CD4-positive, alpha-beta T cell treated with Interleukin-17A for 4 hours (primary cell): Measurements from ENCODE around the gene TTC23.
"Not testable (repeated sequence)": the region's sequence is repeated elsewhere in the genome, so short reads cannot be mapped to it uniquely, and the experiment has no call there.

Source experiments
- DNase-seq: peaks from one replicate; pipeline ENCODE4 v3.0.0-alpha.2; 2020; ENCODE audit warnings: mixed read lengths

The TTC23 gene

GRCh38 chr15:99248000-99248715 lies 1.2 kb downstream of the TTC23 start:
- DNase-seq, result no peak

- DNase-seq, result no peak
Observed at GRCh38 chr15:99247062-99247461, 2.3 kb downstream of the TTC23 start.

DNA sequence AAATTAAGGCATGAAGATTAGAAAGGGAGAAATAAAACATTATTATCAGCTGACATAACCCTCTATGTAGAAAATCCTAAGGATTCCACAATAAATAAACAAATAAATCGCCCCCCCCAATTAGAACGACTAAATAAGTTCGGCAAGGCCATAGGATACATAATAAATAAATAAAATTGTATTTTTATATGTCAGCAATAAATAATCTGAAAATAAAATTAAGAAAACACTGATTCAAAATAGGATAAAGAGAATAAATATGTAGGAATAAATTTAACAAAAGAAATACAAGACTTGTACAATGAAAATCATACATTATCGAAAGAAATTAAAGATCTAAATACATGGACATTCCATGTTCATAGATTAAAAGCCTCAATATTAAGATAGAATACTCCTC lies 5.1 kb downstream of the TTC23 start:
- no peak for DNase-seq

DNA sequence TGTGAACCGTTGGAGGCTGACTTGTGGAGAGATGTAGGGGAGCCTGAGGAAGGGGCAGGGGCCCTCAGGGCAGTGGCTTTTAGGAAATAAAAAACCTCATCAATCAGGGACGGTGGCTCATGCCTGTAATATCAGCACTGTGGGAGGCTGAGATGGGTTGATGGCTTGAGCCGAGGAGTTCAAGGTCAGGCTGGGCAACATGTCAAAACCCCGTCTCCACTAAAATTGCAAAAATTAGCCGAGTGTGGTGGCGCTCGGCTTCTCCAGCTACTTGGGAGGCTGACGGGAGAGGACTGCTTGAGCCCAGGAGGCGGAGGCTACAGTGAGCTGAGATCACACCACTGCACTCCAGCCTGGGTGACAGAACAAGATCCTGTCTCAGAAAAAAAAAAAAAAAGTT lies 7.6 kb downstream of the TTC23 start:
- no peak for DNase-seq

DNA sequence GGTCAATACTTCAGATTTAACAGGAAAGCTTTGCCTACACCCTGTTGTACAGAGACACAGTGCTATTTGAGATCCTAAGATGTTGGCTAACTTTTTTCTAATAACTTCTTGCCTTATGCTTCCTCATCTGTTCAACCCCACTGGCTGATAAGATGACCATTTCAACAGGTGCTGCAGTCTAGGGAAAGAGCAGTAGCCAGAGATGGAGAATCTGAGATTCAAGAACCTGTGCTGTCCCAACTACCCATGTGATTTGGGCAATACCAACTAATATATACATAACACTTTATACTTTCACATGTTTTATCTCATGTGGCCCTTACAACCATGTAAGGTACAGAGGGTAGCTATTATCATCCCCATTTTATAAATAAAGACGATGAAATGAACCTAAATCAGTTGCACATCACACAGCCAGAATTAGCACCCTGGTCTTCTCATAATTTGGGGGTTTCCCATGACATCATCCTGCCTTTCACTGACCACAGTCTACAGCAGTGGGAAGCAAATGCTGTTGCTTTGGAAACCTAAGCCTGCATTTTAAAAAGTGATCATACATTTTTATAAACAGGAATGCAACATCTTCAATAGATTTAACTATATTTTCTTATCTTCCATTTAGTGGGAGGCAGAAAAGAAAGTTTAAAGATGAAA lies 9.7 kb downstream of the TTC23 start:
- DNase-seq, result no peak

DNA sequence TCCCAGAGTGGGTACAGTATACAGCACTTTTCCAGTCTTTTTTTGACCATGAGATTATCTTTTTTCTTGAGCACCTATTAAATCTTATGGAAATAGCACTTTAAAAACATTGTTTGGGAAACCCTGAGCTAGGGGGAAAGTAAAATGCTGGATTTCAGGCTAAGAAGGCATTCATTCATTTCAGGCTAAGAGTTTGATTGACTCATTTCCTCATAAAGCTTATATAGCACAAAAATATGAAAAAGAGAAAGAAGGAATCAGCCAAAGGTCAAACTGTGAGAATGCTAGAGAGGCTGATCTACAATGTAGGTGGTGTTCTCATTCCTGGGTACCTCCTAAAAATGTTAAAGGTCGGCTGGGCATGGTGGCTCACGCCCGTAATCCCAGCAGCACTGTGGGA lies 10.5 kb downstream of the TTC23 start:
- no peak for DNase-seq

- not testable (repeated sequence) for DNase-seq
Observed at GRCh38 chr15:99234160-99234559, 15.2 kb downstream of the TTC23 start.

- no peak for DNase-seq
Observed at GRCh38 chr15:99232740-99233139, 16.6 kb downstream of the TTC23 start.

DNA sequence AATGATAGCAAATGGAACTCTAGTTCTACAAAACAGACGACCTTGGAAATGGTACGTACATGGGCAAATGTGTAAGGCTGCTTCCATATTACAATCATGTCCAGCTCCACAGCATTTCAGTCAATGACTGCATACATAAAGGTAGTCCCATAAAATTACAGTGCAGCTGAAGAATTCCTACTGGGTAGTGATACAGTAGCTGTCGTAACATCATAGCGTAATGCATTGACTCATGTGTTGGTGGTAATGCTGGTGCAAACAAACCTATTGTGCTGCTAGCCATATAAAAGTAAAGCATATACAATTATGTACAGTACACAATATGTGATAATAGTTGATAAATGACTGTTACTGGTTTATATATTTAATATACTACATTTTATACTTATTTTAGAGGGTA lies 18.5 kb downstream of the TTC23 start:
- DNase-seq, result no peak

- no peak for DNase-seq
Observed at GRCh38 chr15:99228120-99228770, 21.1 kb downstream of the TTC23 start.

DNA sequence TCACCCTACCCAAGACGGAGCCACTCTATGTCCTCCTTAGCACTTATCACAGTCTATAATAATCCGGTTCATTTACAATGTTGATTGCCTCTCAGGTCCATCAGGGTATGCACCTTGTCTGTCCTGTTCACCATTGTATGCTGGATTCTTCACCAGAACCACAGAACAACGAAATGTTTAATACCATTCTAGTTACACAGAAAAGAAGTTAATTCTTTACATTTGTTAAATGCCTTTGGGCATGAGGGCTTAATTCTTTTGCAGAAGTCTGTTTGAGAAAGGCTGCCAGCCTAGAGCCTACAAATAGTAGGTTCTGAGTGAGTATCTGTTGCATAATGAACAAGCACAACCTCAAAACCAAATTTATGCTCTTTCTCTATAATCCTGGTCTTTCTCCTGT lies 22.6 kb downstream of the TTC23 start:
- no peak for DNase-seq

- DNase-seq, result no peak
Observed at GRCh38 chr15:99224372-99225214, 24.8 kb downstream of the TTC23 start.

- peak; percentile 63 for DNase-seq
Observed at GRCh38 chr15:99213187-99213811, 36.1 kb downstream of the TTC23 start.

DNA sequence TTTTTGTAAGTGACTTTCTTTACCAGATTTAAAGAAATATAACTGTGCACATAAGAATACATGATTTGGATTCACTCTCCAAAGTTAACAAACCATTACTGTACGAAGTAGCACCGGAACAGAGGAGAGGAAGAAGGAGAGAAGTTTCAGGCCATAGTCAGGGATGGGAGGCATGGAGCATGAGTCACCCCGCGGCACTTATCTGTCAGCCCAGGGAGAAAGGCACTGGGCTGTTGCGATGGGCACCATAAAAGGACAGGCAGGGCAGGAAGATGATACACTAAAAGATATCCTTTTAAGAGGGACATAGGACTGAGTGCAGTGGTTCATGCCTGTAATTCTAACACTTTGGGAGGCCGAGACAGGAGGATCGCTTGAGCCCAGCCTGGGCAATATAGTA lies 37.0 kb downstream of the TTC23 start:
- DNase-seq, result no peak

DNA sequence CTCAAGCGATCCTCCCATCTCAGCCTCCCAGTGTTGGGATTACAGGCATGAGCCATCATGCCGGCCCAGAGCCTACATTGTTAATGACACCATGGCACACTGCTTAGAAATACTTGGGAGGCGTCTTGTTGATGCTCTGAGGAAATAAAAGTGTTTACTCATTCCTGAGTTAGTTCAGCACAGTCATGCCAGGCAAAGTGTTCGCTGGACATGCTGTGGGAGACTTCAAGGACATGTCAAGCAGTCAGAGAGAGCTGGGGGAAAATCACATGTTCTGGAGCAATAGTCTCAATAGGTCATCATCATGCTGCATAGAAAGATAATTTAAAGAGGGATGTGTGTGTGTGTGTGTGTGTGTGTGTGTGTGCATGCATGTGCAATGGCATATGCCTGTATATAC lies 37.5 kb downstream of the TTC23 start:
- no peak for DNase-seq

DNA sequence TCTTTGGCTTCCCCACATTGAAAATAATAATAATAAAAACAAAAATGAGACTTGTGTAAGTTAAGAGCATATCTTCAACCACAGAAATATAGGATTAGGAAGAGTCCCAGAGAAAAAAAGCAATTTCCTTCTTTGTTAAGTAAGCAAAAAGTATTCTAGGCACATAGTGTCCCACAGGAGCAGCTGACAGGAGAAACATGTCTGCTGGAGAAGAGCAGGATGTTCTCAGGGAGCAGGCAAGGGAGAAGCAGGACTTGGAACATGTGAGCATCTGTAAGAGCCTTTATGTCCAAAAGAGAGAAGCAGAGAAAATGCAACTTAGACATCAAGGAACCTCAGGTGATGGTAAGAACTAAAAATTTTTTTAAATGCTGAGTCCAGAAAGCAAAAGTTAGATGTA lies 39.0 kb downstream of the TTC23 start:
- no peak for DNase-seq

DNA sequence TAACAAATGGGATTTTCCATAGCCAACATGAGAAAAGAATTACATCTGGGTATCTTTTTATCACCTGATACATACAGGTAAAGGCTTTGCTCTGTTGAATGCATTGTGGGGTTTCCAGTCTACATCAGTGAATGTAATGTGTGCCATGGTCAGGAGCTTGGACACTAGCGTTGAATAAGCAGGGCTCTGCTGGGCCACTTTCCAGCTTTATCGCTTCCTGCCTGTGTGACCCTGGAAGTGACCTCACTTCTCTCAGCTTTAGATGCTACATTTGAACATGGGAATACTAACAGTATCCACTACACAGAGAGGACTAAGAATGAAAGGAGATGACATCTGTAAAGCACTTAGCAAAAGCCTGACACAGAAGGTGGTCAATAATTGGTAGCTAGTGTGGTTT lies 40.1 kb downstream of the TTC23 start:
- DNase-seq, result no peak

DNA sequence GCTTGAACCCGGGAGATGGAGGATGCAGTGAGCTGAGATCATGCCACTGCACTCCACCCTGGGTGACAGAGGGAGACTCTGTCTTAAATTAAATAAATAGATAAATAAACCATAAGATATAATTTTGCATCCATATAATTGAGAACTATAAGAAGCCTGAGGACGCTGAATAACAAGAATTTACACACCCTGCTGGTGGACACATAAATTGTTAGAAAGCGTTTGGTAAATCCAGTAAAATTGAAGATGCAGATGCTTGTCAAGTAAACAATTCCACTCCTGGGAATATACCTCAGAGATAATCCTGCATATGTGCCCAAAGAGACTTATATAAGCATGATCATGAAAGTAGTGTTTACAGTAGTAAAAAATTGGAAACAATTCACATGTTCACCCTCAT lies 41.7 kb downstream of the TTC23 start:
- DNase-seq, result no peak

DNA sequence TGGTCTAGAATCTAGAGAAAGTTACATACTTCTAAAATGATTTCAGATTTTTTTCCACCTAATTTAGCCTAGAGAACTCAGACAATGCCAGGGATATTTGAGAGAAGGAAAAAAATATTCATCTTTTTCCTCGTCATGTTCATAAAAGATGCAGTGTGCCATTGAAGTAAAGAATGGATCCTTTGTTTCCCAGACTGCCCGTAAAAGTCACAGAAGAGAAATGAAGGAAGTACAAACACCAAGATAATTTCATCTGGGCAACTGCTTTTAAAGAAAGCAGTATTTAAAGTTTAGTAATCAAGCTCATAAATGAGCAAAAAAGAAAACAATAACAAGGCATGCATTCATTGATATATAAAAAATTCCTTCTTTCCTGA lies 47.2 kb downstream of the TTC23 start:
- no peak for DNase-seq

DNA sequence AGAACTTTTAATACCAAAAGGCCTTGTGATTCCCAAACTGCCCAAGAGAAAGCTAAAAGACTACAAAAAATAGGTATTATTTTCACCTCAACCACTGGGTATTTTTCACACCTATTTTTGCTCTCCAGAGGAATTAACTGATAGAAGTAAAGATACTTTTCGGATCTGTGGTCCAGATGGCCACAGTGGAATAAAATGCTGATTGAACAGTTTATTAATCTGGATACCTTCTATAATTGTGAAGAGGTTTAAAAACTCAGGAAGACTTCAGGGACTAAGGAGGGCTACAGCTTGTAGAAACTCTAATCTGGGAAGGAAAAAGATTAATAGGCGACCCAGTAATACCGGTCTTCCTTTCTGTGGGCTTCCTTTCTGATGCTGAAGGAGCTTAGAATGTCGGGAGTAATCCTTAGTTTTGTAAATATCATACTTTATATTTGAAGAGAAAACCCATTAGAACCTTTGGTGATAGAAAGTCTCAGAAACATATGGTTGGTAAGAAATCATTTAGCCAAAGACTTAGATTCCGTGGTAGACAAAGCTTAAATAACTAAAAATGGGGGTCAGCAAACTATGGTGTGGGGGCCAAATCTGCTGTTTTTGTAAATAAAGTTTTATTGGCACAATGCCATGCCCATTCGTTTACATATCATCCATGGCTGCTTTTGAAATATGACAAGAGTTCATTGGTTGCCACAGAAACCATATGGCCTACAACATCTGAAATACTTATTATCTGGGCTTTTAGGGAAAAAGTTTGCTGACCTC lies 47.8 kb downstream of the TTC23 start:
- no peak for DNase-seq

DNA sequence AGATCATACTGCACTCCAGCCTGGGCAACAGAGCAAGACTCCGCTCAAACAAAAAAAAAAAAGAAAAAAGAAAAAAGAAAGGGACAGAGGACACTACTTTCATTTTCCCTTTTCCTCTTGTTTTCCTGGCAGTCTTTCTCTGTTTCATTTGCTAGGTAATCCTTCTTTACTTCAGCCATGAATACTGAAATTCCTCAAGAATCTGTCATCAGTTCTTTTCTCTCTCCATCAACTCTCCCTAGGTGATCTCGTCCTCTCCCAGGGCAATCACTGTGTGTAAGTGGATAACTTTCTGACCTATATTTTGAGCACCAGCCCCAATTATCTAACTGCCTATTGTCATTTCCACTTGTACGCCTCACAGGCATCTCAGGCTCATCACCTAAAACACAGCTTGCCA lies 51.5 kb downstream of the TTC23 start:
- DNase-seq, result no peak

DNA sequence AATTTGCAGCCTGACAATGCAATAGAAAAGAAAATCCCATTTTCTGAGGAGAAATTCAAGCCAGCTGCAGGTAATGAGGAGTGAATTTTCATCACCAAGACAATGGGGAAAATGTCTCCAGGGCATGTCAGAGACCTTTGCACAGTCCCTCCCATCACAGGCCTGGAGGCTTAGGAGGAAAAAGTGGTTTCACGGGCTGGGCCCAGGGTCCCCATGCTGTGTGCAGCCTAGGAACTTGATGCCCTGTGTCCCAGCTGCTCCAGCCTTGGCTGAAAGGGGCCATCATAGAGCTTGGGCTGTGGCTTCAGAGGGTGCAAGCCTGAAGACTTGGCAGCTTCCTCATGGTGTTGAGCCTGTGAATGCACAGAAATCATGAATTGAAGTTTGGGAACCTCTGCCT lies 57.2 kb downstream of the TTC23 start:
- not testable (repeated sequence) for DNase-seq
